ENCODE measurements around the gene TBC1D14.

Gene TBC1D14

DNA sequence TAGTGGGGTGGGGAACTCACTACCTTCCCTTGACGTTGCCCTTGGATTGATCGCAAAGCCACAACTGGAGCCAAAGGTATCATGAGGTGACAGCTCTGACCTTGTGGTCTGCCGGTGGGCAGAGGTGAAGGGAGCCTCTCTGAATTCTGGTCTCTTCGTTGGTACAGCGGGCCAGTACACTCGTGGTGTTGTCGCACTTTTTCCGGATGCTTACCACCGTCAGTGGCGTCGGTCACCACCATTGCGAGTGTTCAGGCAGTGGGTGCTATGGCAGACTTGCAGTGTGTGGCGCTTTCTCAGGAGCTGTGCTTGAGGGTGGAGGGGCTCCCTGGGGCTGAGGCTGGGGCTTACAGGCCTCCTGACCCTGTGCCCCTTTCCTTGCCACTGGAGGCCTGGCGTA lies 163.4 kb downstream of the TBC1D14 start:
- Histone ChIP-seq H3K9me3 (ENCODE audit: insufficient read depth, low read length) (no peaks in the 10 kb centered on the region), H2AFZ (ENCODE audit: low read depth, low read length, severe bottlenecking) (no peak overlapping the region), H3K4me3 (ENCODE audit: insufficient read depth, low read length, poor library complexity, severe bottlenecking) (no peak overlapping the region)

DNA sequence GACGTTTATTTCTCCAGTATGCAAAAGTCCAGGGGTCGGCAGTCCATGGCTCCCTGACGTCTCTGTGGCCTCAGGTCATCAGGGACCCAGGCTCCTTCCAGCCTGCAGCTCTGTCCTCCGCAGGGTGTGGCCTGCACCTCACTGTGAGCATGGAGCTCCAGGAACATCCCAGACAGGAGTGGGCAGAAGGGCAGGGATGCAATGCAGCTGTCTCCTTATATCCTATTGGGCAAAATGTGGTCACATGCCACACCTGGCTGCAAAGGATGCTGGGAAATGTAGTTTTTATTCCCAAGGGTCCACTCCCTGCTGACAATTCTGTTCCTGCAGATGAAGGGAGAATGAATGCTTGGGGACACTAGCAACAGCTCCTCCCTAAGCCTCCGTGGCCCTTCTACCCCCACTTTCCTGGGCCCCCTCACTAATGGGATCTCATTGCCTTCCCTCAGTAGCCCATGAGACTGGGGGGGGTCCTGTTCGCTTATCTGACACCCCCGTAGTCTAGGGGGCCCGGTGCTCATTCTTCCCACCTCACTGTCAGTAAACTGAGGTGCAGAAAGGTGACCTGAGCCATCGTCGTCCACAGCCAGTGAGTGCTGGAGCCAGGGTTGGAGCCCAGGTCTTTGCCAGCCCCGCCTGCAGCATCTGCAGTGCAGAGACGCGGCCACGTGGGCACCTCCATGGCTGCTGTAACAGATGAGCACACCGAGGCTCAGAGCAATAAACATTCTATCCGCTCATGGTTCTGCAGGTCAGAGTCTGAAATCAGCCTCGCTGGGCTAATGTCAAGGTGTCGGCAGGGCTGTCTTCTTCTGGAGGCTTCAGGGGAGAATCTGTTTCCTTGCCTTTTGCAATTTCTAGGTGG lies 164.1 kb downstream of the TBC1D14 start:
- Histone ChIP-seq H3K9ac (ENCODE audit: low read length) (no peak overlapping the region), H3K4me2 (ENCODE audit: low read depth, low read length, poor library complexity, severe bottlenecking) (no peak overlapping the region), H3K9me2 (replicated peaks; ENCODE audit: insufficient read depth, low read length) (no peaks in the 10 kb centered on the region), H3K36me3 (ENCODE audit: low read length) (no peaks in the 10 kb centered on the region), H3K9me3 (ENCODE audit: insufficient read depth, low read length) (no peaks in the 10 kb centered on the region), H3K27ac (ENCODE audit: low read depth, low read length) (no peak overlapping the region), H3K79me2 (ENCODE audit: insufficient read depth, low read length) (no peaks in the 10 kb centered on the region), H3K27me3 (ENCODE audit: low read length) (no peaks in the 10 kb centered on the region), H3F3A (ENCODE audit: insufficient read depth) (no peaks in the 10 kb centered on the region), H4K20me1 (ENCODE audit: low read depth, low read length) (no peaks in the 10 kb centered on the region), H2AFZ (ENCODE audit: low read depth, low read length, severe bottlenecking) (no peak overlapping the region), H3K4me3 (ENCODE audit: insufficient read depth, low read length, poor library complexity, severe bottlenecking) (no peak overlapping the region)
- no peak for TF ChIP-seq EZH2phosphoT487 (conservative IDR thresholded peaks at IDR 0.05; ENCODE audit: low read length)
- TF ChIP-seq, protein P1, sequence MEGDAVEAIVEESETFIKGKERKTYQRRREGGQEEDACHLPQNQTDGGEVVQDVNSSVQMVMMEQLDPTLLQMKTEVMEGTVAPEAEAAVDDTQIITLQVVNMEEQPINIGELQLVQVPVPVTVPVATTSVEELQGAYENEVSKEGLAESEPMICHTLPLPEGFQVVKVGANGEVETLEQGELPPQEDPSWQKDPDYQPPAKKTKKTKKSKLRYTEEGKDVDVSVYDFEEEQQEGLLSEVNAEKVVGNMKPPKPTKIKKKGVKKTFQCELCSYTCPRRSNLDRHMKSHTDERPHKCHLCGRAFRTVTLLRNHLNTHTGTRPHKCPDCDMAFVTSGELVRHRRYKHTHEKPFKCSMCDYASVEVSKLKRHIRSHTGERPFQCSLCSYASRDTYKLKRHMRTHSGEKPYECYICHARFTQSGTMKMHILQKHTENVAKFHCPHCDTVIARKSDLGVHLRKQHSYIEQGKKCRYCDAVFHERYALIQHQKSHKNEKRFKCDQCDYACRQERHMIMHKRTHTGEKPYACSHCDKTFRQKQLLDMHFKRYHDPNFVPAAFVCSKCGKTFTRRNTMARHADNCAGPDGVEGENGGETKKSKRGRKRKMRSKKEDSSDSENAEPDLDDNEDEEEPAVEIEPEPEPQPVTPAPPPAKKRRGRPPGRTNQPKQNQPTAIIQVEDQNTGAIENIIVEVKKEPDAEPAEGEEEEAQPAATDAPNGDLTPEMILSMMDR (IDR thresholded peaks at IDR 0.05; ENCODE audit: insufficient read depth, low read length, poor library complexity, severe bottlenecking) = no peak

More for the DNA sequence above, 163.4 kb downstream of the TBC1D14 start:
- no peaks in the 10 kb centered on the region for H3F3A ChIP-seq (ENCODE audit: insufficient read depth)
- no peaks in the 10 kb centered on the region for H3K9me2 ChIP-seq (replicated peaks; ENCODE audit: insufficient read depth, low read length)
- no peak overlapping the region for H3K4me2 ChIP-seq (ENCODE audit: low read depth, low read length, poor library complexity, severe bottlenecking)
- no peaks in the 10 kb centered on the region for H3K79me2 ChIP-seq (ENCODE audit: insufficient read depth, low read length)
- H3K27me3 ChIP-seq (ENCODE audit: low read length) = no peaks in the 10 kb centered on the region
- no peak overlapping the region for H3K27ac ChIP-seq (ENCODE audit: low read depth, low read length)
- H4K20me1 ChIP-seq (ENCODE audit: low read depth, low read length) = no peaks in the 10 kb centered on the region
- no peak overlapping the region for H3K9ac ChIP-seq (ENCODE audit: low read length)
- no peaks in the 10 kb centered on the region for H3K36me3 ChIP-seq (ENCODE audit: low read length)
- TF ChIP-seq EZH2phosphoT487 (conservative IDR thresholded peaks at IDR 0.05; ENCODE audit: low read length) = no peak
- TF ChIP-seq, protein P1 (IDR thresholded peaks at IDR 0.05; ENCODE audit: insufficient read depth, low read length, poor library complexity, severe bottlenecking) = no peak

DNA sequence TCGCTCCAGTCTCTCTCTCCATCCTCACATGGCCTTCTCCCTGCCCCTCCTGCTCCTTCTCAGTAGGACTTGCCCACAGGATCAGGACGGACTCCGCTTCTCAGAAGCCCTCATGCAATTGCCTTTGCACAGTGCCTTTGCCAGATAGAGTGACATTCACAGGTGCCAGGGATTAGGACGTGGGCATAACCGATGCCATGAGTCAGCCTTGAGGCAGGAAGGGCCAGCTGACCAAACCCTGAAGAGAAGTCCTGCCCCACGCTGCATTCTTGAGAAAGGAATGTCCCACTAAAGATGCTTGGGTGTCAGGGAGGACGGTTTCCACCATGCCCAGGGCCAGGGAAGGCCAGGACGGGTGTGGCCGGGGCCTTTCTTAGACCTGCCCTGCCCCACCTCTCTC lies 164.8 kb downstream of the TBC1D14 start:
- Histone ChIP-seq H3K27me3 (ENCODE audit: low read length) (no peaks in the 10 kb centered on the region), H3K9me2 (replicated peaks; ENCODE audit: insufficient read depth, low read length) (no peaks in the 10 kb centered on the region), H2AFZ (ENCODE audit: low read depth, low read length, severe bottlenecking) (no peak overlapping the region), H3K79me2 (ENCODE audit: insufficient read depth, low read length) (no peaks in the 10 kb centered on the region), H3K36me3 (ENCODE audit: low read length) (no peaks in the 10 kb centered on the region), H3K4me2 (ENCODE audit: low read depth, low read length, poor library complexity, severe bottlenecking) (no peak overlapping the region), H3K9me3 (ENCODE audit: insufficient read depth, low read length) (no peaks in the 10 kb centered on the region), H4K20me1 (ENCODE audit: low read depth, low read length) (no peaks in the 10 kb centered on the region), H3F3A (ENCODE audit: insufficient read depth) (no peaks in the 10 kb centered on the region), H3K9ac (ENCODE audit: low read length) (no peak overlapping the region), H3K27ac (ENCODE audit: low read depth, low read length) (no peak overlapping the region), H3K4me3 (ENCODE audit: insufficient read depth, low read length, poor library complexity, severe bottlenecking) (no peak overlapping the region)
- TF ChIP-seq, protein P1 (IDR thresholded peaks at IDR 0.05; ENCODE audit: insufficient read depth, low read length, poor library complexity, severe bottlenecking) = no peak
- no peak for TF ChIP-seq EZH2phosphoT487 (conservative IDR thresholded peaks at IDR 0.05; ENCODE audit: low read length)

Data from SU-DHL-6 (cell line).